IMR-90 (cell line): ENCODE results near the gene SPATA13. TPM values are rescaled to one million over a fixed set of nuclear protein-coding genes. Genes with fewer than 3 reads are reported as not detected.

Source experiments
- ATAC-seq: fragments of 200-7000 bp; cut with Tn5 transposase; 2 replicates; pipeline ENCODE4 v1.9.1; 2020; ENCODE audit warnings: low read depth, mild to moderate bottlenecking, moderate library complexity
- BruUV-seq: library from RNA; stranded (reverse); fragments of 400-500 nt; replicated peaks from 2 replicates; lab custom pipeline; 2021; lab: Mats Ljungman, UMichigan
- CTCF ChIA-PET: fragments of 300-600 bp; formaldehyde crosslinking; extraction: SDS; loops from one replicate; lab custom pipeline; 2021; ENCODE audit warnings: antibody characterized with exemption; lab: Yijun Ruan, JAX
- POLR2A ChIA-PET: fragments of 300-600 bp; sonication (Branson Sonifier 250); formaldehyde crosslinking; loops from one replicate; lab custom pipeline; 2022; ENCODE audit warnings: antibody characterized with exemption; ENCODE audit not compliant: unreplicated experiment; lab: Charles Lee
- DNase-seq: peaks from one replicate; pipeline ENCODE4 v3.0.0; 2013
- H2AFZ ChIP-seq: replicated peaks from 2 replicates; pipeline ENCODE3; 2013; ENCODE audit warnings: low read length, mild to moderate bottlenecking; ENCODE audit not compliant: poor library complexity
- H2AK5ac ChIP-seq: 2 replicates; pipeline ENCODE4 v1.6.1; 2013; ENCODE audit warnings: low read depth, low read length, inconsistent platforms
- H2AK9ac ChIP-seq: replicated peaks from 2 replicates; pipeline ENCODE3; 2013; ENCODE audit warnings: mild to moderate bottlenecking, low read depth, low read length, moderate library complexity; ENCODE audit not compliant: poor library complexity
- H2BK120ac ChIP-seq: 2 replicates; pipeline ENCODE4 v1.6.1; 2013; ENCODE audit warnings: low read depth, low read length, inconsistent platforms
- H2BK15ac ChIP-seq: 3 replicates; pipeline ENCODE4 v1.6.1; 2013; ENCODE audit warnings: low read depth, low read length, inconsistent platforms
- H2BK20ac ChIP-seq: 2 replicates; pipeline ENCODE4 v1.6.1; 2013; ENCODE audit warnings: low read depth, mild to moderate bottlenecking, inconsistent platforms, low read length, moderate library complexity
- H2BK5ac ChIP-seq: 2 replicates; pipeline ENCODE4 v1.6.1; 2013; ENCODE audit warnings: mild to moderate bottlenecking, low read depth, low read length, inconsistent platforms; ENCODE audit not compliant: poor library complexity, severe bottlenecking
- H3K14ac ChIP-seq: replicated peaks from 2 replicates; pipeline ENCODE4 v1.6.1; 2013; ENCODE audit warnings: low read depth, low read length, inconsistent platforms
- H3K18ac ChIP-seq: 2 replicates; pipeline ENCODE4 v1.6.1; 2013; ENCODE audit warnings: low read depth, low read length, control low read depth
- H3K23ac ChIP-seq: 2 replicates; pipeline ENCODE4 v1.6.1; 2013; ENCODE audit warnings: low read depth, low read length, inconsistent platforms
- H3K27ac ChIP-seq: 2 replicates; pipeline ENCODE4 v1.5.1; 2013; ENCODE audit warnings: mild to moderate bottlenecking, control low read depth, low read length; ENCODE audit not compliant: insufficient read depth
- H3K27me3 ChIP-seq: 2 replicates; pipeline ENCODE4 v1.6.1; 2013; ENCODE audit warnings: low read length; ENCODE audit not compliant: control insufficient read depth, insufficient read depth
- H3K36me3 ChIP-seq: 2 replicates; pipeline ENCODE4 v1.6.1; 2013; ENCODE audit warnings: low read length, mixed read lengths; ENCODE audit not compliant: control insufficient read depth, insufficient read depth
- H3K4ac ChIP-seq: 2 replicates; pipeline ENCODE4 v1.6.1; 2013; ENCODE audit warnings: low read depth, low read length, inconsistent platforms
- H3K4me1 ChIP-seq: 2 replicates; pipeline ENCODE4 v1.6.1; 2013; ENCODE audit warnings: low read length, mixed read lengths; ENCODE audit not compliant: control insufficient read depth, insufficient read depth
- H3K4me2 ChIP-seq: 2 replicates; pipeline ENCODE4 v1.6.1; 2013; ENCODE audit warnings: low read depth, mild to moderate bottlenecking, control low read depth, low read length, moderate library complexity
- H3K4me3 ChIP-seq: 2 replicates; pipeline ENCODE4 v1.5.1; 2013; ENCODE audit warnings: low read depth, mild to moderate bottlenecking, control low read depth, low read length, moderate library complexity; ENCODE audit not compliant: insufficient read depth
- H3K56ac ChIP-seq: 2 replicates; pipeline ENCODE4 v1.6.1; 2013; ENCODE audit warnings: low read length, inconsistent platforms; ENCODE audit not compliant: insufficient read depth; ENCODE audit errors: extremely low read depth
- H3K79me1 ChIP-seq, 2 experiments: 2 replicates each; pipeline ENCODE4 v1.6.1; 2013; ENCODE audit warnings: low read length in 2 of 2, inconsistent platforms in 1 of 2, low read depth in 1 of 2
- H3K9ac ChIP-seq: 2 replicates; pipeline ENCODE4 v1.6.1; 2013; ENCODE audit warnings: low read depth, low read length, control low read depth
- H3K9me1 ChIP-seq: 2 replicates; pipeline ENCODE4 v1.6.1; 2013; ENCODE audit warnings: low read length, inconsistent platforms; ENCODE audit not compliant: insufficient read depth
- H3K9me3 ChIP-seq: 2 replicates; pipeline ENCODE4 v1.6.1; 2013; ENCODE audit warnings: low read length; ENCODE audit not compliant: control insufficient read depth, insufficient read depth
- H4K20me1 ChIP-seq: 2 replicates; pipeline ENCODE4 v1.6.1; 2013; ENCODE audit warnings: low read length, inconsistent platforms; ENCODE audit not compliant: insufficient read depth
- H4K5ac ChIP-seq: 2 replicates; pipeline ENCODE4 v1.6.1; 2013; ENCODE audit warnings: mild to moderate bottlenecking, low read depth, low read length, control low read depth
- H4K8ac ChIP-seq, 2 experiments: 2 replicates each; pipeline ENCODE4 v1.6.1; 2013; ENCODE audit warnings: low read depth in 2 of 2, low read length in 2 of 2, control low read depth in 1 of 2, inconsistent platforms in 1 of 2
- H4K91ac ChIP-seq: 2 replicates; pipeline ENCODE4 v1.6.1; 2013; ENCODE audit warnings: low read depth, low read length, inconsistent platforms; ENCODE audit not compliant: insufficient read depth
- BHLHE40 ChIP-seq: fragments of 150-350 bp; IDR thresholded peaks from 2 replicates; pipeline ENCODE4 v1.6.1; 2016; ENCODE audit warnings: mild to moderate bottlenecking, low read depth, low read length
- NFE2L2 ChIP-seq: fragments of 150-350 bp; IDR thresholded peaks from 2 replicates; pipeline ENCODE4 v1.6.1; 2016; ENCODE audit warnings: low read depth, mild to moderate bottlenecking, low read length
- WGBS, 2 experiments: methylation state at CpG; one replicate each; pipeline versions ENCODE4 v1.1.5 to v1.1.7; 2013; ENCODE audit warnings: missing lambda C conversion rate in 2 of 2; ENCODE audit not compliant: insufficient read length in 1 of 2; ENCODE audit errors: extremely low coverage in 2 of 2; 5-methylcytosine and 5-hydroxymethylcytosine counted together
- dilution Hi-C: fragments of 300-500 bp; cut with HindIII; formaldehyde crosslinking; loops from one replicate; pipeline ENCODE4 v1.14.3; 2018; ENCODE audit warnings: low sequenced_read_pairs; ENCODE audit not compliant: unreplicated experiment
- in situ Hi-C: fragments of 300-500 bp; cut with MboI; formaldehyde crosslinking; loops from 3 replicates; pipeline ENCODE4 v1.14.3; 2019; ENCODE audit warnings: low sequenced_read_pairs, inconsistent platforms, mixed read lengths
- intact Hi-C: fragments of 100-400 bp; cut with micrococcal nuclease; formaldehyde crosslinking; loops from 2 replicates; pipeline ENCODE4 v1.10.0; 2022
- polyA plus RNA-seq, 3 experiments: library from polyadenylated mRNA; depleted of rRNA; stranded (reverse); fragments of >200 nt; gene quantifications; 2 replicates each; pipeline ENCODE4 v1.2.3, GENCODE V29; 2012; ENCODE audit warnings: low replicate concordance in 1 of 3
- total RNA-seq: library from RNA; depleted of rRNA; stranded (reverse); fragments of >200 nt; gene quantifications from 2 replicates; pipeline ENCODE4 v1.2.3, GENCODE V29; 2012
- TF ChIP-seq, protein P1 (sequence below): conservative IDR thresholded peaks from 2 replicates; pipeline ENCODE4 v1.5.1; 2012; ENCODE audit warnings: mild to moderate bottlenecking, low read depth, low read length, improper control_type of control experiment

The SPATA13 gene
- total and polyA plus RNA-seq, 2 of the 4 experiments (the other 2 are of a cell fraction), result 10.5 to 12.5 TPM

DNA sequence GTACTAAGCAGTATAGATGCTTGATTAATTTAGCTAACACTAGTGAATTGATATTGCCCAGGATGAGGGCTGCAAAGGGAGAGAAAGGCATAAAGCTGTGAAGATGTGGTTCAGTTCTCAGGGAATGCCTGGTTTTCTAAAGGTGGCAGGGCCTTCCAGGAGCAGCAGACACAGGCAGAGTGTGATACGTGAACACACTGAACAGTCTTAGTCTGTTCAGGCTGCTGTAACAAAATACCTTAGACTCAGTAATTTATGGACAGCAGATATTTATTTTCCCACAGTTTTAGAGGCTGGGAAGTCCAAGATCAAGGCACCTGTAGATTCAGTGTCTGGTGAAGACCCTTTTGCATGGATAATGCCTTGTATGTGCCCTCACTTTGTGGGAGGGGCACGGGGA lies 8.7 kb upstream of the SPATA13 start:
- Histone ChIP-seq H4K20me1 (no peaks in the 10 kb centered on the region), H3K18ac (no peak overlapping the region), H3K9ac (no peak overlapping the region), H3K79me1 (peaks cover 6 to 17% of the 10 kb centered on the region in 2 experiments; a peak in 3 of 4 replicates), H3K4me2 (no peak overlapping the region), H2BK15ac (peak overlapping the region; percentile 77; the same call in 2 of the 3 replicates), H3K9me3 (no peaks in the 10 kb centered on the region), H3K27me3 (no peaks in the 10 kb centered on the region), H4K91ac (peak overlapping the region; percentile 22; the same call in 1 of the 2 replicates), H4K8ac (0 out of 4 replicates have a peak overlapping the region, but pooled peaks of 1 of the 2 experiments have one; percentile 13), H2BK120ac (peak overlapping the region; percentile 21; the same call in 1 of the 2 replicates), H3K27ac (no peak overlapping the region), H3K56ac (no peak overlapping the region), H3K14ac (peak overlapping the region; percentile 40; the same call in 1 of the 2 replicates), H3K9me1 (peaks cover 13% of the 10 kb centered on the region), H2AK5ac (peak overlapping the region; percentile 86), H4K5ac (no peak overlapping the region), H2BK5ac (no peak overlapping the region), H3K4me3 (no peak overlapping the region), H3K4ac (peak overlapping the region; percentile 32), H3K4me1 (peaks cover 19% of the 10 kb centered on the region), H2BK20ac (peak overlapping the region; percentile 69; the same call in 1 of the 2 replicates), H2AFZ (no peak overlapping the region), H3K23ac (no peak overlapping the region), H3K36me3 (no peaks in the 10 kb centered on the region), H2AK9ac (no peak overlapping the region)
- ChIA-PET CTCF (no interaction called here), POLR2A (interaction anchor here (0.6 kb wide), 1 partner anchor 9 kb away, joined by 3 read pairs; no protein-coding TSS in a partner anchor)
- WGBS, 2 experiments, result no CpG with 5 or more reads among the region's 2 CpGs
- DNase-seq (no peak), ATAC-seq (no peak)
- no peak for TF ChIP-seq NFE2L2
- TF ChIP-seq BHLHE40, result no peak
- TF ChIP-seq, protein P1, sequence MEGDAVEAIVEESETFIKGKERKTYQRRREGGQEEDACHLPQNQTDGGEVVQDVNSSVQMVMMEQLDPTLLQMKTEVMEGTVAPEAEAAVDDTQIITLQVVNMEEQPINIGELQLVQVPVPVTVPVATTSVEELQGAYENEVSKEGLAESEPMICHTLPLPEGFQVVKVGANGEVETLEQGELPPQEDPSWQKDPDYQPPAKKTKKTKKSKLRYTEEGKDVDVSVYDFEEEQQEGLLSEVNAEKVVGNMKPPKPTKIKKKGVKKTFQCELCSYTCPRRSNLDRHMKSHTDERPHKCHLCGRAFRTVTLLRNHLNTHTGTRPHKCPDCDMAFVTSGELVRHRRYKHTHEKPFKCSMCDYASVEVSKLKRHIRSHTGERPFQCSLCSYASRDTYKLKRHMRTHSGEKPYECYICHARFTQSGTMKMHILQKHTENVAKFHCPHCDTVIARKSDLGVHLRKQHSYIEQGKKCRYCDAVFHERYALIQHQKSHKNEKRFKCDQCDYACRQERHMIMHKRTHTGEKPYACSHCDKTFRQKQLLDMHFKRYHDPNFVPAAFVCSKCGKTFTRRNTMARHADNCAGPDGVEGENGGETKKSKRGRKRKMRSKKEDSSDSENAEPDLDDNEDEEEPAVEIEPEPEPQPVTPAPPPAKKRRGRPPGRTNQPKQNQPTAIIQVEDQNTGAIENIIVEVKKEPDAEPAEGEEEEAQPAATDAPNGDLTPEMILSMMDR, result no peak
- in situ Hi-C loops, result no loop called here
- no TSS peak for BruUV-seq
- intact Hi-C loops, result no loop called here
- dilution Hi-C loops, result no loop called here
